Adipocyte (in vitro differentiated cells): Measurements from ENCODE around the gene NLRP14.
A peak's percentile ranks its signal among the peaks of the same experiment; 100 is the strongest.

Source experiments
- DNase-seq: peaks from one replicate; pipeline ENCODE4 v3.0.0-alpha.2; 2015; ENCODE audit warnings: low read depth
- H3K27me3 ChIP-seq: replicated peaks from 2 replicates; pipeline ENCODE4 v1.7.0; 2013; ENCODE audit warnings: mild to moderate bottlenecking, low read length, moderate library complexity; ENCODE audit not compliant: control insufficient read depth, insufficient read depth
- H3K36me3 ChIP-seq: 2 replicates; pipeline ENCODE4 v1.7.0; 2013; ENCODE audit warnings: low read length, mild to moderate bottlenecking, moderate library complexity; ENCODE audit not compliant: control insufficient read depth, insufficient read depth, severe bottlenecking
- H3K4me1 ChIP-seq: 2 replicates; pipeline ENCODE4 v1.7.0; 2013; ENCODE audit warnings: mild to moderate bottlenecking, low read length, moderate library complexity; ENCODE audit not compliant: control insufficient read depth, insufficient read depth
- H3K4me3 ChIP-seq: 2 replicates; pipeline ENCODE4 v1.7.0; 2013; ENCODE audit warnings: mild to moderate bottlenecking, low read length, moderate library complexity
- H3K9ac ChIP-seq: 2 replicates; pipeline ENCODE4 v1.7.0; 2013; ENCODE audit warnings: mild to moderate bottlenecking, low read length, moderate library complexity
- H3K9me3 ChIP-seq: 2 replicates; pipeline ENCODE4 v1.7.0; 2013; ENCODE audit warnings: mild to moderate bottlenecking, low read length, moderate library complexity; ENCODE audit not compliant: control insufficient read depth

Gene NLRP14

GRCh38 chr11:7020183-7020917, at the start of gene NLRP14, which contains the start of gene ZNF214:
Gene NLRP14, plus strand, starts transcription at chr11:7020479. Its CDS starts 18,108 bp downstream, at chr11:7038587.
Gene ZNF214, minus strand, starts transcription at chr11:7020346. Its CDS starts 17,511 bp downstream, at chr11:7002835.
- Histone ChIP-seq H3K9me3 (no peaks in the 10 kb centered on the region), H3K4me1 (peaks cover 7% of the 10 kb centered on the region), H3K27me3 (no peaks in the 10 kb centered on the region), H3K4me3 (peak within 1 kb of the TSS; percentile 91), H3K9ac (peak within 1 kb of the TSS; percentile 89), H3K36me3 (no peaks in the 10 kb centered on the region)
- DNase-seq, result peak; percentile 98

DNA sequence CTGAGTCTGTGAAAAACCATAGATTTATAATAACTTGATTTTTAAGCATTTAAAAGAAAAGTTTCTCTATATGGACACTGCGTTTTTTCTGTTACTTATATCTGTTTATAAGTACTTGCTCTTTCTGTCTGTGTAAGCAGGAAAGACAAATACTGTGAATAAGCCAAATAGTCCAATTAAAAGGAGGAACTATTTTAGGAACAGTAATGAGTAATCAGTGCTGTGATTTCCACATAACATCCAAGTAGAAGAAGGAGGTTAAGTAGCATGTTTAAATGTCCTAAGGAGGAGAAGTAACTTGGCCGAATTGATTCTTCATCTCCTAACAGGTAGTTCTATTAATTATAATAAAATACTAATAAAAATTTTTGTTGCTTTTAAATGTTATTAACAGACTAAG, 40.9 kb upstream of the NLRP14 start:
- Histone ChIP-seq H3K27me3 (no peaks in the 10 kb centered on the region), H3K4me1 (peaks cover 7% of the 10 kb centered on the region), H3K9ac (no peak overlapping the region), H3K36me3 (no peaks in the 10 kb centered on the region), H3K9me3 (no peaks in the 10 kb centered on the region), H3K4me3 (no peak overlapping the region)
- peak; percentile 19 for DNase-seq

- DNase-seq, result no peak
- H3K36me3 ChIP-seq, result no peaks in the 10 kb centered on the region
- H3K27me3 ChIP-seq, result no peaks in the 10 kb centered on the region
- H3K9ac ChIP-seq, result no peak overlapping the region
- H3K4me3 ChIP-seq, result no peak overlapping the region
- H3K4me1 ChIP-seq, result no peaks in the 10 kb centered on the region
- H3K9me3 ChIP-seq, result no peaks in the 10 kb centered on the region
Observed at GRCh38 chr11:6986487-6986886, 33.8 kb upstream of the NLRP14 start.

DNA sequence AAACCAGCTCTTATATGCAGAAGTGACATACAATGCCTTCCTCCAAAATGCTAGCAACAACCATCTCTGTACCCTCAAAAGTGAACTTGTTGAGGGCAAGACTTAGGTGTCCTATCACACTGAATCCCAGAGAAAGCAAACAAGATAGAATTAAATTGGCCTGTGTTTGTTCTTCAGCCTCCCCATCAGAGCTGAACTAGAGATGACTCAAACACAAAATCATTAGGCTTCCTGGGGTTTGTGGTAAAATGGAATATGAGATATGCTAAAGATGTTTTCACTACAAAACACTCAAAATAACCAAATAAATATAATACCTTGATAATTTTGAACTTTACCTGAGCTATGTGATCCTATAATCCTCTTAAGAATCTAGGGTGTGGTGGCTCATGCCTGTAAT, 31.8 kb upstream of the NLRP14 start:
- H3K36me3 ChIP-seq, result no peaks in the 10 kb centered on the region
- H3K9ac ChIP-seq, result no peak overlapping the region
- no peak overlapping the region for H3K4me3 ChIP-seq
- no peaks in the 10 kb centered on the region for H3K27me3 ChIP-seq
- DNase-seq, result peak; percentile 39
- peaks cover 10% of the 10 kb centered on the region for H3K4me1 ChIP-seq
- no peaks in the 10 kb centered on the region for H3K9me3 ChIP-seq

DNA sequence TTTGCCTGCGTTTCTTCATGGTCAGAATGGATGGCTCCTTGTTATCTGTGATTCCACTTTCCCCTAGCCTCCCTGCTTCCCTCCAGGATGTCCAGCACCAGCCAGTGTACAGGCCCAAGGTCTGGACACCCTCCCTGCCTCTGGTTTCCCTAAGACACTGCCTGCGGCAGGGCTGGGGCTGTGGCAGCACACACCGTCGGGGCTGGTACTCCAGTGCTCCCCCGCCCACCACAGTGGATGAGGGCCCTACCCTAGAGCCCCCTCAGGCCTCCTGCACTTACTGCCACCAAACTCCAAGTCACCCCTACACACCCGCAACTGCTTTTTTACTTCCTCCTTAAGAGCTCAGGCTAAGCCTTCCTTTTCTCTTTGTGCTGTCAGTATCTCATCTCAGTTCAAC, 29.1 kb upstream of the NLRP14 start:
- no peak for DNase-seq
- H3K9me3 ChIP-seq, result no peaks in the 10 kb centered on the region
- H3K36me3 ChIP-seq, result no peaks in the 10 kb centered on the region
- H3K27me3 ChIP-seq, result no peaks in the 10 kb centered on the region
- H3K4me1 ChIP-seq, result peaks cover 10% of the 10 kb centered on the region
- no peak overlapping the region for H3K9ac ChIP-seq
- H3K4me3 ChIP-seq, result no peak overlapping the region

DNA sequence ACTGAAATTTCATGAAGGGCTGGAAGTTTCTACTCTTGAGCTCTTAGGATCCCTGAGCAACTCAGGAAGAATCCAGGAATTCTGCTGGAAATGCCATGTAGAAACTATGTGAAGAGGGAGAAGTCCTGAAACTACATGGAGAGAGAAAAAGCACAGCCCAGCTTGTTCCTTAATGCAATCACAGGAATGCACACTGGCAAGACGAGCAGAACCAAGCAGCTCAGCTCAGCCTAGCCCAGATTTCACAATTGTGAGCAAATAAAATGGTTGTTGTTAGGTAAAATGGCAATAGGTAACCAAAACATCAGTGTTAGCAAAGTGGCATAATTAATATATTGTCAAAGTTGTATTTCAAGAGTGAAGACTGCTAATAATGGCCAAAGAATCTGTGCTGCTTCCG, 28.3 kb upstream of the NLRP14 start:
- Histone ChIP-seq H3K4me1 (peaks cover 10% of the 10 kb centered on the region), H3K27me3 (no peaks in the 10 kb centered on the region), H3K4me3 (peak overlapping the region; percentile 42), H3K36me3 (no peaks in the 10 kb centered on the region), H3K9me3 (no peaks in the 10 kb centered on the region), H3K9ac (no peak overlapping the region)
- peak; percentile 61 for DNase-seq

DNA sequence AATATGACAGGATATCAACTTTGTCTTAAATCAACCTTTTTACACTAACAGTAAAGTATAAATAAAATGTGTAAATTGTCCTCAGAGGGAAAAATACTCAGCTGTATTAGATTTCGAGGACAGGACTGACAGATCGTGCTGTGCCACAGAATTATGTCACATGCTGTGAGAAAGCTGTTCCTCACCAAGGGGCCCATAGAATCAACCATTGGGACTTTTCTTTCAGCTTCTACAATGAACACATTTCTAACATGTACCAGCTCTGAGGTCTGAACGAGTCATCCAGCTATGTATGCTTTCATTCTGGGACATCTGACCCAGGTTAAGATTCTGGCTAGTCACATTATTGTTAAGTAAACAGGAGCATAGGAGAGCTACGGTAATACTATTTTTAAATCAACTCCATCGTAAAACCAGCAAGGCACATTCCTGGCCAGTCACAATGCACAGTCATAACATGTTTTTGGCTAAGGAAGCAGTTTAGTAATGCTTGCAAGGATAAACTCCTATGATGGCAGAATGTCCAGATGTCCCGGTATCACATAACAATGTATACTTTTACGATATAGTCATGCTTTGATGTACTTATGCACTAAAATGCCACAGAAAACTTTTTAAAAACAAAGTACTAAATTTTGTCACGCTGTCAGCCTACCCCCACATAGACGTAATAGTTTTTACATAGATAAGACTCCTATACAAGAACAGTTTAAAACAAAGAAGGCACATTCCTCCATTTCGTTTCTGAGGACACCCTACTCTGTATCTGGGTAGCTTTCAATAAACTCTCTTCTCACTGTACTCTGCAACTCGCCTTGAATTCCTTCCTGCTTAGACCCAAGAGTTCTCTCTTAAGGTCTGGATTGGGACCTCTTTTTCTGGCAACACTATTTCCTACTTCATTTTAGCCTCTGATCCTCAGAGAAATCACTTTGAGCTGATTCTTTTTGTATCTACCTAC, 27.5 kb upstream of the NLRP14 start:
- Histone ChIP-seq H3K27me3 (no peaks in the 10 kb centered on the region), H3K9ac (no peak overlapping the region), H3K4me1 (peaks cover 10% of the 10 kb centered on the region), H3K9me3 (no peaks in the 10 kb centered on the region), H3K4me3 (peak overlapping the region; percentile 42), H3K36me3 (no peaks in the 10 kb centered on the region)
- DNase-seq, result peak; percentile 84

DNA sequence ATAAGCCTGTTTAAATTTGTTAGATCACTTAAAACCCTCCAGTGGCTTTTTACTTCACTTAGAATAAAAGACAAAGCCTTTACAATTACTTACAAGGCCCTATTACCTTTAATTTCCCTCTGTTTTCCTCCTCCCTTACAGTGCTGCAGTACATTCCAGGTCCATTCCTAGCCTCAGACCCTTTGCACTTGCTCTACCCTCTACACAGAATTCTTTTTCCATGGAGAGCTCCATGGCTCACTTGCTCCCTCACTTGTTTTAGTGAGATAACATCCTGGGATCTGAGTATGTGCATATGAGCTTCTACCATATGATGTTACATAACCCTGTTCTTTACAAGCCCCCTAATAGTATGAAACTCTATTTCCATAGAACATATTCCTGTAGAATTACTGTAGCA, 24.6 kb upstream of the NLRP14 start:
- Histone ChIP-seq H3K36me3 (peaks cover 9% of the 10 kb centered on the region), H3K4me3 (no peak overlapping the region), H3K9me3 (no peaks in the 10 kb centered on the region), H3K27me3 (no peaks in the 10 kb centered on the region), H3K4me1 (peaks cover 10% of the 10 kb centered on the region), H3K9ac (no peak overlapping the region)
- DNase-seq, result no peak

DNA sequence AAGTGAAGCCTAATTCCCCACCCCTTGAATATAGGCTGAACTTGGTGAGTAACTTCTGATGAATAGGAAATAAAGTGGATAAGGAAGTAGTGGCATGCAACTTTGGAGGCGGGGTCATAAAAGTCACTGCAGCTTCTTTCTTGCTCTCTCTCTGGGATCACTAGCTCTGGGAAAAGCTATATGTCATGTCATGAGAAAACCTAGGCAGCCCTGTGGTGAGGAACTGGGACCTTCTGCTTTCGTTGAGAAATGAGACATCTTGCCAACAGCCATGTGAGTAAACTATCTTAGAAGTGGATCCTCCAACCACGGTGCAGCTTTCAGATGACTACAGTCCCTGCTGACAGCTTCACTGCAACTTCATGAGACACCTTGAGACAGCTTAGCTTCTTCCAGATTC, 15.8 kb upstream of the NLRP14 start:
- Histone ChIP-seq H3K27me3 (no peaks in the 10 kb centered on the region), H3K4me3 (no peak overlapping the region), H3K9ac (no peak overlapping the region), H3K4me1 (no peaks in the 10 kb centered on the region), H3K9me3 (no peaks in the 10 kb centered on the region), H3K36me3 (peaks cover 12% of the 10 kb centered on the region)
- no peak for DNase-seq

DNA sequence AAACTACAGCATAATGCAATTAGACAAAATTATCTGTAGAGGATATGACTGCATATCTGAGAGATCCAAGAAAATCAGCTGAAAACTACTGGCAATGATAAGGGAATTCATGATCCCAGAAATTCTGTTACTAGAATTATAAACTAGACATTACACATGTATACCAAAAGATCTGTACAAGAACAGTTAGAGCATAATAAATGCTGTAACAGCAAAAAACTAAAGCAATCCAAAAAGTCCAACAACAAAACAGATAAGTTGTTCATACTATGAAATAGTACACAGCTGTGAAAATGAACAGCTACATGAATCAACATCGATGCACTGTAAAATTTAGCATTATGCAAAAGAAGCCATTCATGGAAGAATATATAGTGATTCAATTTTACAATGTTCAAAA, 6.2 kb upstream of the NLRP14 start:
- H3K27me3 ChIP-seq, result no peaks in the 10 kb centered on the region
- H3K9ac ChIP-seq, result no peak overlapping the region
- no peaks in the 10 kb centered on the region for H3K36me3 ChIP-seq
- DNase-seq, result no peak
- H3K9me3 ChIP-seq, result no peaks in the 10 kb centered on the region
- H3K4me1 ChIP-seq, result no peaks in the 10 kb centered on the region
- H3K4me3 ChIP-seq, result no peak overlapping the region

- no peaks in the 10 kb centered on the region for H3K9me3 ChIP-seq
- DNase-seq, result no peak
- H3K4me3 ChIP-seq, result no peak overlapping the region
- peaks cover 6% of the 10 kb centered on the region for H3K4me1 ChIP-seq
- H3K36me3 ChIP-seq, result no peaks in the 10 kb centered on the region
- H3K9ac ChIP-seq, result no peak overlapping the region
- H3K27me3 ChIP-seq, result no peaks in the 10 kb centered on the region
Observed at GRCh38 chr11:7016011-7016410, 4.3 kb upstream of the NLRP14 start.
